ENCODE data around the gene GPR37L1. TPM values are rescaled to one million over a fixed set of nuclear protein-coding genes. Genes with fewer than 3 reads are reported as not detected.

The GPR37L1 gene
- total and polyA plus RNA-seq, 2 of the 8 experiments (the other 6 are each of a cell fraction or from before 2014, with no cell fraction given), result 0.13 to 0.23 TPM

DNA sequence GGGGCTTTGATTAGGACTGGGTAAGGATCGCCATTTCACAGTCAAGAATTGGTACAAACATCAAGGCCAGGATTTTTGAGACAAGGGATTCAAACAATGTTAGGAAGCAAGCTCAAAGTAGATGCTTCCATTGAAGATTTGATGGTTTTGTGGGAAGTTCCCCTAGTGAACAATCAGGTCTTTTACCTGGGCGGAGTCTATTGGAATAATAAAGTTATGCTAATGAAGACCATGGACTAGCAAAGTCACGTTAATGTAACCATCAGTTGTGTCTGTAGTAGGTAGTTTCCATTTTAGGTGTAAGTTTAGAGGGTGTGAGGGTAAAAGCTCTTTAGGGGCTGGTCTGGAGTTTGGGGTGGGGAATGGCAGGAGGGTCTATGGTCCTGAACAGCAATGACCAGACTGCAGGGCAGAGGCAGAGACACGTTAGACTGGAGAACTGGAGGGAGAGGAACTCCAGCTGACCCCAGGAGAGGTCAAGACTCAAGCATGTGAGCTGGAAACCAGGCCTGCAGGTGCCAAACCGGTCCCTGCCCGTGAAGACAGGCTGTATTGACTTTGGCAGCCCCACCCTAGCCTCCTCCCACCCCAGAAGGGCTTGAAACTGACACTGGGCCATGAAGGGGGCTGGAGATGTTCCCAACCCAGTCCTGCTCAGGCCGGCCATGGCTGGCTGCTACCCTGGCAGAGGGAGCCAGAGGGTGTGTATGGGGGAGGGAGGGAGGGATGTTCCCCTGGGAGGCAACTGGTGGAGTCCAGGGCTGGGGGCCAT is 36.0 kb upstream of the GPR37L1 start (continued):
- TF ChIP-seq TBP (IDR thresholded peaks at IDR 0.05; ENCODE audit: low read depth, low read length) (peak; percentile 52), EP300 (IDR thresholded peaks at IDR 0.05; ENCODE audit: borderline replicate concordance in 1 of 2, low read depth in 2 of 2, low read length in 2 of 2) (no peak), SIX5 (IDR thresholded peaks at IDR 0.05; ENCODE audit: low read depth, low read length) (no peak), JUN (IDR thresholded peaks at IDR 0.05; ENCODE audit: low read depth, low read length) (no peak), FOSL1 (IDR thresholded peaks at IDR 0.05; ENCODE audit: insufficient read depth, low read depth, low read length) (no peak), POLR2A (IDR thresholded peaks at IDR 0.05; ENCODE audit: control extremely low read depth in 1 of 2, low read depth in 2 of 2, low read length in 2 of 2) (peak in 1 of 2 experiments; percentile 29; a peak in 1 of 3 replicates)
